HepG2 (cell line): ENCODE results near the gene HOXA7. TPM values are rescaled to one million over a fixed set of nuclear protein-coding genes. Genes with fewer than 3 reads are reported as not detected.

Experiments
- CAMTA2 ChIP-seq: sonication (generic); formaldehyde crosslinking; IDR thresholded peaks from 2 replicates; pipeline ENCODE4 v1.4.0; 2020; ENCODE audit warnings: mild to moderate bottlenecking, missing genetic modification reagents, borderline replicate concordance
- CREB1 ChIP-seq, 2 experiments: fragments of 450-650 bp in 1 of 2; IDR thresholded peaks; 2 replicates each; pipeline ENCODE4 v1.6.1; 2016 to 2017; ENCODE audit warnings: control low read depth in 1 of 2, mild to moderate bottlenecking in 1 of 2, missing compliant biosample characterization in 1 of 2, missing genetic modification characterization in 1 of 2
- CREBL2 ChIP-seq: sonication (generic); formaldehyde crosslinking; IDR thresholded peaks from 2 replicates; pipeline ENCODE4 v1.8.1; 2023; ENCODE audit warnings: missing genetic modification reagents, mild to moderate bottlenecking, borderline replicate concordance
- ESRRA ChIP-seq: sonication (generic); formaldehyde crosslinking; IDR thresholded peaks from 2 replicates; pipeline ENCODE4 v1.5.1; 2020; ENCODE audit warnings: mild to moderate bottlenecking, low read depth, missing genetic modification reagents
- FLYWCH1 ChIP-seq: sonication (generic); formaldehyde crosslinking; IDR thresholded peaks from 2 replicates; pipeline ENCODE4 v1.8.1; 2023; ENCODE audit warnings: mild to moderate bottlenecking, missing genetic modification reagents
- MIXL1 ChIP-seq: IDR thresholded peaks from 2 replicates; pipeline ENCODE4 v1.6.1; 2016
- NR1H2 ChIP-seq: sonication (generic); formaldehyde crosslinking; IDR thresholded peaks from 2 replicates; pipeline ENCODE4 v1.8.1; 2022; ENCODE audit warnings: low read depth, missing genetic modification reagents, borderline replicate concordance
- NR3C1 ChIP-seq: sonication (generic); formaldehyde crosslinking; IDR thresholded peaks from 2 replicates; pipeline ENCODE4 v1.4.0; 2020; ENCODE audit warnings: missing genetic modification reagents
- POGK ChIP-seq: sonication (generic); formaldehyde crosslinking; conservative IDR thresholded peaks from 2 replicates; pipeline ENCODE4 v1.8.0; 2022; ENCODE audit warnings: mild to moderate bottlenecking, moderate library complexity, missing genetic modification reagents
- RFXANK ChIP-seq: IDR thresholded peaks from 2 replicates; pipeline ENCODE4 v1.6.1; 2016
- SALL1 ChIP-seq: sonication (generic); formaldehyde crosslinking; IDR thresholded peaks from 2 replicates; pipeline ENCODE4 v1.8.0; 2022; ENCODE audit warnings: mild to moderate bottlenecking, missing genetic modification reagents
- TCF12 ChIP-seq, 2 experiments: fragments of 450-650 bp in 1 of 2; sonication (generic) in 1 of 2; formaldehyde crosslinking in 1 of 2; IDR thresholded peaks; 2 replicates each; pipeline versions ENCODE4 v1.6.1 to v1.8.0; 2017 to 2022; ENCODE audit warnings: antibody characterized with exemption in 1 of 2, mild to moderate bottlenecking in 1 of 2, missing genetic modification reagents in 1 of 2, moderate library complexity in 1 of 2
- TEAD3 ChIP-seq: optimal IDR thresholded peaks from 2 replicates; pipeline ENCODE3; 2016; ENCODE audit warnings: borderline replicate concordance
- ZBTB7A ChIP-seq: sonication (generic); formaldehyde crosslinking; IDR thresholded peaks from 2 replicates; pipeline ENCODE4 v1.8.0; 2022; ENCODE audit warnings: mild to moderate bottlenecking, missing genetic modification reagents
- ZFX ChIP-seq: sonication (generic); formaldehyde crosslinking; IDR thresholded peaks from 2 replicates; pipeline ENCODE4 v1.4.0; 2020; ENCODE audit warnings: mild to moderate bottlenecking, low read depth, missing genetic modification reagents, moderate library complexity
- ZNF138 ChIP-seq: sonication (generic); formaldehyde crosslinking; IDR thresholded peaks from 2 replicates; pipeline ENCODE4 v1.5.0; 2020; ENCODE audit warnings: mild to moderate bottlenecking, low read depth, missing genetic modification reagents
- ZNF260 ChIP-seq: sonication (generic); formaldehyde crosslinking; IDR thresholded peaks from 2 replicates; pipeline ENCODE4 v1.4.0; 2020; ENCODE audit warnings: missing genetic modification reagents, low read depth, mild to moderate bottlenecking, borderline replicate concordance
- ZNF350 ChIP-seq: sonication (generic); formaldehyde crosslinking; IDR thresholded peaks from 2 replicates; pipeline ENCODE4 v1.4.0; 2020; ENCODE audit warnings: mild to moderate bottlenecking, low read depth, missing genetic modification reagents, borderline replicate concordance
- ZNF44 ChIP-seq: sonication (generic); formaldehyde crosslinking; IDR thresholded peaks from 2 replicates; pipeline ENCODE4 v1.5.1; 2020; ENCODE audit warnings: mild to moderate bottlenecking, missing genetic modification reagents
- ZNF530 ChIP-seq: sonication (generic); formaldehyde crosslinking; IDR thresholded peaks from 2 replicates; pipeline ENCODE4 v1.5.0; 2020; ENCODE audit warnings: low read depth, mild to moderate bottlenecking, missing genetic modification reagents
- ZNF607 ChIP-seq: sonication (generic); formaldehyde crosslinking; IDR thresholded peaks from 2 replicates; pipeline ENCODE4 v1.5.1; 2020; ENCODE audit warnings: missing genetic modification reagents, mild to moderate bottlenecking, borderline replicate concordance
- ZNF609 ChIP-seq: sonication (generic); formaldehyde crosslinking; IDR thresholded peaks from 2 replicates; pipeline ENCODE4 v1.4.0; 2020; ENCODE audit warnings: mild to moderate bottlenecking, missing genetic modification reagents, borderline replicate concordance
- ZNF772 ChIP-seq: sonication (generic); formaldehyde crosslinking; IDR thresholded peaks from 2 replicates; pipeline ENCODE4 v1.5.0; 2020; ENCODE audit warnings: mild to moderate bottlenecking, missing genetic modification reagents
- polyA plus RNA-seq, 8 experiments: library from polyadenylated mRNA; depleted of rRNA in 3 of 8; stranded (reverse) in 7 of 8; unstranded in 1 of 8; fragments of >200 nt; fragmentation: Illumina TruSeq in 4 of 8; extraction: Trizol in 4 of 8; gene quantifications; 2 replicates each; pipeline versions ENCODE4 v1.2.1 to v1.2.3, GENCODE V29; 2011 to 2016; ENCODE audit warnings: low read depth in 4 of 8, missing spikeins in 1 of 8, mixed read lengths in 1 of 8; ENCODE audit not compliant: insufficient read depth in 1 of 8
- total RNA-seq, 5 experiments: library from RNA; depleted of rRNA; stranded (reverse); fragments of >200 nt; fragmentation: Illumina TruSeq; extraction: Trizol; gene quantifications; 2 replicates each; pipeline ENCODE4 v1.2.3, GENCODE V29; 2016; ENCODE audit warnings: low read depth in 1 of 5

Gene HOXA7
- total and polyA plus RNA-seq, 2 of the 13 experiments (the other 11 are each of a cell fraction or from before 2014, with no cell fraction given): 0.05 TPM; not detected in 1

GRCh38 chr7:27160546-27161213 lies 4.2 kb upstream of the HOXA7 start (continued):
- peak; percentile 57 for TF ChIP-seq POGK
- no peak for TF ChIP-seq ZNF530 (CRISPR knock-in tag)
- TF ChIP-seq NR1H2 (CRISPR knock-in tag): no peak
- no peak for TF ChIP-seq ZNF350
- peak; percentile 54; the same call in 1 of the 2 replicates for TF ChIP-seq ZBTB7A (CRISPR knock-in tag)
- TF ChIP-seq ZFX (CRISPR knock-in tag): peak; percentile 56
- no peak; the same call in 1 of the 2 replicates for TF ChIP-seq ZNF138
- TF ChIP-seq ZNF772 (CRISPR knock-in tag): 0 out of 2 replicates have a peak, but pooled peaks have one; percentile 41
- TF ChIP-seq ZNF260: no peak
- no peak for TF ChIP-seq MIXL1
- no peak for TF ChIP-seq ZNF607 (CRISPR knock-in tag)
- TF ChIP-seq TEAD3 (CRISPR knock-in tag): peak; percentile 23
- no peak for TF ChIP-seq CREB1 (IDR thresholded peaks at IDR 0.05)
- no peak for TF ChIP-seq CREB1 (CRISPR knock-in tag; IDR thresholded peaks at IDR 0.05)
- 0 out of 2 replicates have a peak, but pooled peaks have one; percentile 43 for TF ChIP-seq CREBL2 (CRISPR knock-in tag)
- 0 out of 2 replicates have a peak, but pooled peaks have one; percentile 30 for TF ChIP-seq ZNF44 (CRISPR knock-in tag)
- TF ChIP-seq TCF12 (IDR thresholded peaks at IDR 0.05): no peak
- TF ChIP-seq TCF12 (CRISPR knock-in tag; IDR thresholded peaks at IDR 0.05): peak; percentile 57; the same call in 1 of the 2 replicates
- no peak for TF ChIP-seq RFXANK (CRISPR knock-in tag)
- TF ChIP-seq NR3C1 (CRISPR knock-in tag): no peak
- peak; percentile 55; the same call in 1 of the 2 replicates for TF ChIP-seq CAMTA2 (CRISPR knock-in tag)
- TF ChIP-seq ZNF609 (CRISPR knock-in tag): no peak
- TF ChIP-seq FLYWCH1 (CRISPR knock-in tag): no peak
- peak; percentile 81 for TF ChIP-seq SALL1
- no peak for TF ChIP-seq ESRRA (CRISPR knock-in tag)
